K562 (cell line): ENCODE data around the gene IDI1. TPM values are rescaled to one million over a fixed set of nuclear protein-coding genes. Genes with fewer than 3 reads are reported as not detected.

ENCODE experiments used
- ATAC-seq: fragments of 200-7000 bp; cut with Tn5 transposase; 3 replicates; pipeline ENCODE4 v1.9.1; 2020; ENCODE audit warnings: moderate library complexity
- BruUV-seq: library from RNA; stranded (reverse); fragments of 400-500 nt; replicated peaks from 2 replicates; lab custom pipeline; 2021; lab: Mats Ljungman, UMichigan
- CTCF ChIA-PET: fragments of 300-600 bp; formaldehyde crosslinking; extraction: SDS; loops from one replicate; lab custom pipeline; 2021; ENCODE audit warnings: low intra/inter-chr PET ratio; lab: Yijun Ruan, JAX
- POLR2A ChIA-PET: fragments of 300-600, 350-650 bp; sonication (Branson Sonifier 250); formaldehyde crosslinking; extraction: SDS; loops from one replicate; lab custom pipeline; 2021; ENCODE audit warnings: antibody characterized with exemption, inconsistent platforms; lab: Yijun Ruan, JAX
- DNase-seq, 4 experiments: peaks; one replicate each; pipeline versions ENCODE4 v3.0.0 to v3.0.0-alpha.2; 2011 to 2018; ENCODE audit warnings: low spot score in 3 of 4, mixed read lengths in 3 of 4; ENCODE audit errors: extremely low read depth in 1 of 4
- FAIRE-seq: peaks from 2 replicates; lab custom pipeline; 2011; peaks lifted over from hg19 to GRCh38; lab: Jason Lieb, UNC
- H2AFZ ChIP-seq: 2 replicates; pipeline ENCODE4 v1.6.0; 2011; ENCODE audit warnings: low read depth, low read length, control low read depth, inconsistent platforms
- H3K27ac ChIP-seq: fragments of 200-600 bp; 3 replicates; pipeline ENCODE4 v1.8.0; 2011; ENCODE audit warnings: low read depth, mild to moderate bottlenecking, control low read depth, inconsistent platforms, low read length, moderate library complexity, mixed read lengths; ENCODE audit errors: extremely low read depth
- H3K27me3 ChIP-seq, 2 experiments: fragments of 300-600 bp in 1 of 2; 2 replicates in 1 of 2; 3 replicates in 1 of 2; pipeline versions ENCODE4 v1.6.0 to v1.8.0; 2011; ENCODE audit warnings: inconsistent platforms in 2 of 2, low read length in 2 of 2, mild to moderate bottlenecking in 1 of 2, mixed read lengths in 1 of 2, moderate library complexity in 1 of 2; ENCODE audit not compliant: control insufficient read depth in 2 of 2, insufficient read depth in 2 of 2
- H3K36me3 ChIP-seq: fragments of 300-600 bp; 3 replicates; pipeline ENCODE4 v1.8.0; 2011; ENCODE audit warnings: mild to moderate bottlenecking, low read length, inconsistent platforms; ENCODE audit not compliant: control insufficient read depth, insufficient read depth
- H3K4me1 ChIP-seq, 2 experiments: fragments of 200-600 bp in 1 of 2; replicated peaks in 1 of 2; 2 replicates in 1 of 2; 3 replicates in 1 of 2; pipeline versions ENCODE4 v1.5.1 to v1.8.0; 2011; ENCODE audit warnings: inconsistent platforms in 2 of 2, low read length in 2 of 2, mild to moderate bottlenecking in 1 of 2, mixed read lengths in 1 of 2, moderate library complexity in 1 of 2; ENCODE audit not compliant: control insufficient read depth in 2 of 2, insufficient read depth in 2 of 2
- H3K4me2 ChIP-seq: 2 replicates; pipeline ENCODE4 v1.6.1; 2011; ENCODE audit warnings: low read length, control low read depth, inconsistent platforms, mixed read lengths; ENCODE audit not compliant: insufficient read depth
- H3K4me3 ChIP-seq: fragments of 200-600 bp; sonication (generic), shearing (Covaris generic); 2 replicates; pipeline ENCODE4 v1.5.1; 2016; ENCODE audit warnings: control low read depth, inconsistent platforms
- H3K79me2 ChIP-seq: fragments of 200-600 bp; 3 replicates; pipeline ENCODE4 v1.8.0; 2011; ENCODE audit warnings: low read length, inconsistent platforms; ENCODE audit not compliant: control insufficient read depth, insufficient read depth
- H3K9ac ChIP-seq, 2 experiments: 2 replicates each; pipeline versions ENCODE4 v1.6.0 to v1.6.1; 2011; ENCODE audit warnings: low read depth in 2 of 2, low read length in 2 of 2, control low read depth in 1 of 2, inconsistent platforms in 1 of 2, mild to moderate bottlenecking in 1 of 2, mixed read lengths in 1 of 2; ENCODE audit not compliant: insufficient read depth in 1 of 2
- H3K9me1 ChIP-seq: one replicate; pipeline ENCODE4 v1.6.0; 2011; ENCODE audit warnings: inconsistent platforms, mild to moderate bottlenecking, low read length, moderate library complexity; ENCODE audit not compliant: control insufficient read depth, insufficient read depth
- H3K9me3 ChIP-seq: replicated peaks from 2 replicates; pipeline ENCODE4 v1.5.1; 2011; ENCODE audit warnings: low read depth, low read length, inconsistent platforms; ENCODE audit not compliant: control insufficient read depth, insufficient read depth
- H4K20me1 ChIP-seq: replicated peaks from 2 replicates; pipeline ENCODE4 v1.6.1; 2011; ENCODE audit warnings: low read length, inconsistent platforms, mixed read lengths; ENCODE audit not compliant: control insufficient read depth, insufficient read depth
- LCOR ChIP-seq: sonication (generic); formaldehyde crosslinking; IDR thresholded peaks from 2 replicates; pipeline ENCODE4 v1.8.0; 2022; ENCODE audit warnings: mild to moderate bottlenecking, missing genetic modification reagents
- MYC ChIP-seq, 2 experiments: fragments of 250-450 bp in 1 of 2; sonication (Bioruptor Pico) in 1 of 2; IDR thresholded peaks; 2 replicates each; pipeline versions ENCODE4 v1.5.1 to v1.6.1; 2012 to 2021; ENCODE audit warnings: low read depth in 2 of 2, borderline replicate concordance in 1 of 2, improper control_type of control experiment in 1 of 2, low read length in 1 of 2, mild to moderate bottlenecking in 1 of 2, moderate library complexity in 1 of 2
- OTX1 ChIP-seq: fragments of 450-650 bp; formaldehyde crosslinking; IDR thresholded peaks from 2 replicates; pipeline ENCODE4 v1.4.0; 2022; ENCODE audit warnings: mild to moderate bottlenecking
- RBM39 ChIP-seq: fragments of 200-400 bp; formaldehyde crosslinking; optimal IDR thresholded peaks from 2 replicates; pipeline ENCODE3; 2018; ENCODE audit warnings: low read depth, low read length
- STAG1 ChIP-seq: sonication (generic); formaldehyde crosslinking; IDR thresholded peaks from 2 replicates; pipeline ENCODE4 v1.5.0; 2020; ENCODE audit warnings: missing genetic modification reagents, borderline replicate concordance
- TAF1 ChIP-seq: IDR thresholded peaks from 2 replicates; pipeline ENCODE4 v1.6.1; 2011; ENCODE audit warnings: mild to moderate bottlenecking, low read length, moderate library complexity; ENCODE audit not compliant: insufficient read depth, control insufficient read depth, severe bottlenecking; ENCODE audit errors: extremely low read depth
- WGBS: fragments of 100-300 bp; shearing (Covaris generic); methylation state at CpG from one replicate; pipeline ENCODE4 v1.1.6; 2016; ENCODE audit warnings: low coverage, mixed read lengths; ENCODE audit not compliant: insufficient coverage; ENCODE audit errors: missing lambda C conversion rate; 5-methylcytosine and 5-hydroxymethylcytosine counted together
- in situ Hi-C: fragments of 300-500 bp; cut with MboI; formaldehyde crosslinking; loops from 4 replicates; pipeline ENCODE4 v1.15.0; 2018; ENCODE audit warnings: inconsistent platforms, mixed read lengths
- intact Hi-C: fragments of 100-400 bp; cut with micrococcal nuclease; formaldehyde crosslinking; loops from 2 replicates; pipeline ENCODE4 v1.14.2; 2022
- polyA plus RNA-seq, 8 experiments: library from polyadenylated mRNA; depleted of rRNA in 4 of 8; stranded (reverse) in 5 of 8; unstranded in 3 of 8; fragments of >200 nt; fragmentation: Nextera tagmentation in 2 of 8; fragmentation: Illumina TruSeq in 1 of 8; extraction: Ambion mirVana in 2 of 8; extraction: Trizol in 1 of 8; gene quantifications; 2 replicates each; pipeline versions ENCODE4 v1.2.1 to v1.2.3, GENCODE V29; 2011 to 2014; ENCODE audit warnings: inconsistent platforms in 1 of 8, missing spikeins in 1 of 8
- total RNA-seq, 7 experiments: library from RNA; depleted of rRNA in 6 of 7; stranded (reverse); fragments of >200 nt in 6 of 7; fragmentation: Illumina TruSeq in 2 of 7; extraction: Trizol in 2 of 7; gene quantifications; 2 replicates each; pipeline versions ENCODE4 v1.2.1 to v1.2.3, GENCODE V29; 2011 to 2021; ENCODE audit warnings: low replicate concordance in 1 of 7

Gene IDI1
- total and polyA plus RNA-seq, 9 of the 15 experiments (the other 6 are each of a cell fraction or from before 2014, with no cell fraction given) = 70.0 to 265 (median 119) TPM

GRCh38 chr10:1033601-1034000, 15.3 kb downstream of the IDI1 start:
- TF ChIP-seq RBM39 (no peak), LCOR (CRISPR knock-in tag) (no peak), MYC (IDR thresholded peaks at IDR 0.05; ENCODE audit: low read depth, low read length) (no peak), MYC (CRISPR knock-in tag; IDR thresholded peaks at IDR 0.05; ENCODE audit: borderline replicate concordance, low read depth) (no peak), TAF1 (no peak), OTX1 (CRISPR knock-in tag) (no peak), STAG1 (no peak)
- in situ Hi-C loops = no loop called here
- POLR2A ChIA-PET = interaction anchor here (0.9 kb wide), 1 partner anchor 15 kb away, joined by 3 read pairs; the partner anchor contains the start of gene IDI1

More at GRCh38 chr10:1033601-1034000, 15.3 kb downstream of the IDI1 start:
- CTCF ChIA-PET = no interaction called here
- Histone ChIP-seq H3K9me3 (no peaks in the 10 kb centered on the region), H3K27ac (no peak overlapping the region), H3K4me1 (peaks cover 2 to 3% of the 10 kb centered on the region in 2 experiments; a peak in 2 of 5 replicates), H3K4me3 (no peak overlapping the region), H3K9ac (no peak overlapping the region), H4K20me1 (no peaks in the 10 kb centered on the region; the same call in 1 of the 2 replicates), H3K36me3 (peaks cover 8% of the 10 kb centered on the region; the same call in 1 of the 3 replicates), H3K27me3 (no peaks in the 10 kb centered on the region), H3K4me2 (no peak overlapping the region), H2AFZ (no peak overlapping the region), H3K79me2 (no peaks in the 10 kb centered on the region), H3K9me1 (no peaks in the 10 kb centered on the region)
- no peak for DNase-seq
- FAIRE-seq = no peak
- intact Hi-C loops = no loop called here
- WGBS = 69% methylated on average over 1 of the region's 1 CpG
- ATAC-seq = no peak
- no TSS peak for BruUV-seq
